Lung (tissue), 12 donors: ENCODE results near the gene STN1. TPM values are rescaled to one million over a fixed set of nuclear protein-coding genes. Genes with fewer than 3 reads are reported as not detected.

Experiments
- ATAC-seq: fragments of 200-7000 bp; cut with Tn5 transposase; one replicate; pipeline ENCODE4 v1.9.1; 2020; ENCODE audit warnings: moderate number of reproducible peaks; ENCODE audit not compliant: insufficient read depth, low FRiP score
- DNase-seq, 3 donors: peaks; one replicate each; pipeline ENCODE4 v3.0.0-alpha.2; 2013 to 2017
- H3K27ac ChIP-seq, 2 donors: one replicate each; pipeline ENCODE4 v1.5.1; 2013; ENCODE audit warnings: mild to moderate bottlenecking in 2 of 2, moderate library complexity in 2 of 2, control low read depth in 1 of 2, inconsistent platforms in 1 of 2, low read depth in 1 of 2, low read length in 1 of 2
- H3K27me3 ChIP-seq, 3 donors: one replicate each; pipeline ENCODE4 v1.5.1; 2013; ENCODE audit warnings: low read length in 2 of 3; ENCODE audit not compliant: control insufficient read depth in 3 of 3, insufficient read depth in 3 of 3
- H3K36me3 ChIP-seq, 4 donors: one replicate each; pipeline ENCODE4 v1.5.1; 2013; ENCODE audit warnings: low read length in 4 of 4, mild to moderate bottlenecking in 1 of 4, moderate library complexity in 1 of 4; ENCODE audit not compliant: control insufficient read depth in 4 of 4, insufficient read depth in 4 of 4
- H3K4me1 ChIP-seq, 5 donors: one replicate each; pipeline ENCODE4 v1.5.1; 2013; ENCODE audit warnings: low read length in 5 of 5, mild to moderate bottlenecking in 2 of 5, moderate library complexity in 1 of 5; ENCODE audit not compliant: control insufficient read depth in 5 of 5, insufficient read depth in 5 of 5
- H3K4me3 ChIP-seq: one replicate; pipeline ENCODE4 v1.5.1; 2013; ENCODE audit warnings: mild to moderate bottlenecking, control low read depth, moderate library complexity
- H3K9ac ChIP-seq, 2 donors: one replicate each; pipeline ENCODE4 v1.5.1; 2013; ENCODE audit warnings: low read length in 2 of 2, control low read depth in 1 of 2; ENCODE audit not compliant: insufficient read depth in 1 of 2
- H3K9me3 ChIP-seq, 4 donors: one replicate each; pipeline ENCODE4 v1.5.1; 2013; ENCODE audit warnings: low read length in 3 of 4, mild to moderate bottlenecking in 1 of 4, moderate library complexity in 1 of 4; ENCODE audit not compliant: control insufficient read depth in 4 of 4, insufficient read depth in 3 of 4
- WGBS, 2 donors: extraction: QIAGEN DNeasy Blood & Tissue Kit; methylation state at CpG; one replicate each; pipeline ENCODE4 v1.1.7; 2013; 5-methylcytosine and 5-hydroxymethylcytosine counted together
- polyA plus RNA-seq, 2 donors: library from polyadenylated mRNA; stranded (reverse); fragments of 200-250 nt; gene quantifications; one replicate each; pipeline ENCODE4 v1.2.1, GENCODE V29; 2013
- total RNA-seq, 2 donors: library from RNA; depleted of rRNA in 1 of 2; stranded (reverse); fragments of >200 nt in 1 of 2; gene quantifications; one replicate each; pipeline ENCODE4 v1.2.1, GENCODE V29; 2014 to 2021
- TF ChIP-seq, protein P1 (sequence below): IDR thresholded peaks from 2 replicates; pipeline ENCODE4 v1.5.1; 2012; ENCODE audit warnings: mild to moderate bottlenecking; ENCODE audit errors: control extremely low read depth, extremely low read depth
- donor health status: control.
- donor health status: control.
- donor health status: Bipolar disorder and iron deficiency.
- donor health status: healthy.
- donor health status: DM: yes; HTN: yes; CAD: no.

STN1 gene
- total and polyA plus RNA-seq, 4 donors: 26.5 to 43.8 (median 39.1) TPM

DNA sequence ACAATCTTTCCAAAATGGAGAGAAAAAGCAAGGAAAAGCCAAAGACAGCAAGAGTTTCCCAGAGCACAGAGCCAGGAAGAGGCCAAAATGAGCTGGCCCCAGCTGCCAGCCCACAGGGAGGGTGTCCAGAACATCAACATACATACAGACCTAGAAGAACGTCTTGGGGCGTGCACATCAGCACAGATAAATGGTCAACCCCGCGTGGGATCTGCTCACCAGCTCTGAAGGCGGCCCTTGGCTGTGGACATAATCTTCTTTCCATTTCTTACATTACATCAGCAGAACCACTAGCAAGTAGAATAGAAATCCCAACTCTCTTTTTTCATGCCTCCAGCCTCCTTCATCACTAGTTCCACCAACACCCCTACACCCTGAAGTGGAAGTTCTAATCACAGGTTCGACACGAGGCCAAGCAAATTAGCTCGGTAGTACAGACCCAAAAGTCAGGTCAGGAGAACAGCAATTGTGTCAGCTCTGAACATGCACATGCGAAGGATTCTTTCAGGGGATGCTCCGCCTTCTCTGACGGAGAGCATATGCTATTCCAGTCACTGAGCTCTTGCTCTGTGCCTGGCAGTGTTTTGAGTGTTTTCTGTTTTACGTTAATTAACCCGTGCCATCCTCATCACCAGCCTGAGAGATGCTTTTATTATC is 79.0 kb downstream of the STN1 start:
- 85 to 91% methylated on average over 13 of the region's 13 CpGs for WGBS, 2 donors
- Histone ChIP-seq H3K4me1 (peaks cover 27 to 58% (median 50%) of the 10 kb centered on the region in 5 donors), H3K9ac (no peak overlapping the region), H3K27me3 (no peaks in the 10 kb centered on the region), H3K9me3 (no peaks in the 10 kb centered on the region), H3K4me3 (no peak overlapping the region), H3K27ac (peak overlapping the region in 1 of 2 donors; percentile 3), H3K36me3 (peaks cover 0 to 3% (median 0%) of the 10 kb centered on the region in 4 donors)
- TF ChIP-seq, protein P1, sequence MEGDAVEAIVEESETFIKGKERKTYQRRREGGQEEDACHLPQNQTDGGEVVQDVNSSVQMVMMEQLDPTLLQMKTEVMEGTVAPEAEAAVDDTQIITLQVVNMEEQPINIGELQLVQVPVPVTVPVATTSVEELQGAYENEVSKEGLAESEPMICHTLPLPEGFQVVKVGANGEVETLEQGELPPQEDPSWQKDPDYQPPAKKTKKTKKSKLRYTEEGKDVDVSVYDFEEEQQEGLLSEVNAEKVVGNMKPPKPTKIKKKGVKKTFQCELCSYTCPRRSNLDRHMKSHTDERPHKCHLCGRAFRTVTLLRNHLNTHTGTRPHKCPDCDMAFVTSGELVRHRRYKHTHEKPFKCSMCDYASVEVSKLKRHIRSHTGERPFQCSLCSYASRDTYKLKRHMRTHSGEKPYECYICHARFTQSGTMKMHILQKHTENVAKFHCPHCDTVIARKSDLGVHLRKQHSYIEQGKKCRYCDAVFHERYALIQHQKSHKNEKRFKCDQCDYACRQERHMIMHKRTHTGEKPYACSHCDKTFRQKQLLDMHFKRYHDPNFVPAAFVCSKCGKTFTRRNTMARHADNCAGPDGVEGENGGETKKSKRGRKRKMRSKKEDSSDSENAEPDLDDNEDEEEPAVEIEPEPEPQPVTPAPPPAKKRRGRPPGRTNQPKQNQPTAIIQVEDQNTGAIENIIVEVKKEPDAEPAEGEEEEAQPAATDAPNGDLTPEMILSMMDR: no peak
- DNase-seq (no peak), ATAC-seq (no peak)

DNA sequence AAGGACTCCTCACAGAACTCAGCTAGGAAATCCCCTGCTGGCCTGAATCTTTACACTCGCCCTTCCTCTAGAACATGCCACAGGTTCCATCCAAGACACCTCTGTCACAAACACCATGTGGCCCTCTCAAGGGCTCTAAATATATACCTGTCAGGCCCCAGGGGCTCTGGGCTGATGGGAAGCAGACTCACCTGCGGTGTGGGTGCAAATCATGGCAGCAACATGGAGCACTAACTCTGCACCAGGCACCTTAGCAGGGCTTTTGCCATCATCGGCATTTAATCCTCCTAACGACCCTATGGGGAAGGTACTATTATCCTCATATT is 80.0 kb downstream of the STN1 start:
- TF ChIP-seq, protein P1: no peak
- WGBS, 2 donors: 86 to 92% methylated on average over 4 of the region's 4 CpGs
- H3K27ac ChIP-seq: no peak overlapping the region
- H3K4me1 ChIP-seq: peaks cover 33 to 55% (median 46%) of the 10 kb centered on the region in 5 donors
- no peaks in the 10 kb centered on the region for H3K27me3 ChIP-seq
- H3K9ac ChIP-seq: no peak overlapping the region
- no peak overlapping the region for H3K4me3 ChIP-seq
- DNase-seq (no peak), ATAC-seq (no peak)
- peaks cover 0 to 3% (median 0%) of the 10 kb centered on the region in 4 donors for H3K36me3 ChIP-seq
- H3K9me3 ChIP-seq: no peaks in the 10 kb centered on the region

DNA sequence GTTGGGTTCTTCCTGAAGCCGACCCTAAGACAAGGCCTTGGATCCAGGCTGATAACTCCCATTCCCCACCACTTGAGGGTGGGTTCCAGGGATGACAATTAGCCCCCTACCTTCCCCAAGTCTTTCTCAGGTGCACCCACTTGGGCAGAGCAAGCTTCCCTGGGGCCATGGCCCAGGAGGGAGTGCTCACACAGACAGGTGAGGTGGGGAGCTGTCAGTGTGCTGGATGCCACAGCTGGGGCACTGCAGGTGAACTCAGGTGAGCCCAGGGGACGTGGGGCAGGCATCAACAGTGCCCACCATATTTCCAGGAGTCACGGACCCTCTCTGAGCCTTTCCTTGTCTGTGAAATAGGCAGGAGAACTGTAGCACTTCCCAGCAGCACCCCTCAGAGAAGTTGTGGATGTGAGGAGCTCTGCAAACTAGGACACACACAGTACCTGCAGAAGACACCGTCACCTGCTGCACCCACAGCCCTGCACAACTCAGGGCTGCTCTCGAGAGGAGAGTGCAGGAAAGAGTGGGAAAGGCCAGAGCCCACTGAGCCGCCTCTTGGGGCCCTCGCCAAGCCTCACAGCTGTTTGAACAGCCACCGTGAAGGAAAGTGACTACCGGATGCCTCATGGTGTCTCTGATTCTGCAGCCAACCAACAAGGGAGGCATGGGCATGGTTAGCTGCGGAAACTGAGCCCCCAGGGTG is 80.5 kb downstream of the STN1 start:
- DNase-seq (no peak), ATAC-seq (no peak)
- Histone ChIP-seq H3K9me3 (no peaks in the 10 kb centered on the region), H3K9ac (no peak overlapping the region), H3K27me3 (no peaks in the 10 kb centered on the region), H3K36me3 (peaks cover 0 to 3% (median 0%) of the 10 kb centered on the region in 4 donors), H3K27ac (no peak overlapping the region), H3K4me1 (peaks cover 33 to 55% (median 46%) of the 10 kb centered on the region in 5 donors), H3K4me3 (no peak overlapping the region)
- 83 to 84% methylated on average over 10 of the region's 10 CpGs for WGBS, 2 donors
- TF ChIP-seq, protein P1: no peak
